ENCODE measurements around the gene IQSEC1. TPM values are rescaled to one million over a fixed set of nuclear protein-coding genes. Genes with fewer than 3 reads are reported as not detected.

IQSEC1 gene
- total and polyA plus RNA-seq, 2 of the 8 experiments (the other 6 are each of a cell fraction or from before 2014, with no cell fraction given) = 6.8 to 28.8 TPM

DNA sequence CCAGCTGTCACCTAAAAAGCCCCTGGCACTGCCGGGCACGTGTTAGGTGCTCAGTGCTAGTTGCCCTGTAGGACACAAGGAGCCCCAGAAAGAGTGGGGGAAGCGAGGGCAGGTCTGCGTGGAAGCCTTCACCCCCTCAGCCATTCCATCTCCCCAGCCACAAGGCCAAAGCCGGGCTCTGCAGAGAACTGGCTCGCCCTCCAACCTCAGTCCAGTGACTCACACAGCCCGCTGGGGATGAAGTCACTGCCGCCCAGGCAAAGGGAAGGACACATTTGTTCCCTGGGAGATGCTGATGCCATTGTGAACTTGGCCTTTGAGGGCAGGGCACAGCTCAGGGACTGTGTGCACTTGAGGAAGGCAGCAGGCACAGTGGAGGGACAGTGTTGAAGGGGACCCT, 48.1 kb downstream of the IQSEC1 start (continued):
- TF ChIP-seq ATF3 (IDR thresholded peaks at IDR 0.05; ENCODE audit: insufficient read depth, low read depth, low read length) (no peak), CHD1 (IDR thresholded peaks at IDR 0.05; ENCODE audit: low read depth, low read length) (no peak), MAFK (IDR thresholded peaks at IDR 0.05; ENCODE audit: low read depth, low read length) (no peak), CBX5 (IDR thresholded peaks at IDR 0.05; ENCODE audit: low read depth, low read length) (no peak), USF2 (IDR thresholded peaks at IDR 0.05; ENCODE audit: low read length) (no peak)
